ENCODE data around the gene POLR2I.

The POLR2I gene

GRCh38 chr19:36120092-36120983 is 5.7 kb upstream of the POLR2I start:
- in situ Hi-C loops (cut with HindIII; ENCODE audit: low pct_unique_long_range_greater_than_20kb, low sequenced_read_pairs) = no loop called here
- no peak for TF ChIP-seq JUND (IDR thresholded peaks at IDR 0.05; ENCODE audit: low read depth)
- DNase-seq (ENCODE audit: low read depth in 1 of 2, low spot score in 1 of 2) = no peak

DNA sequence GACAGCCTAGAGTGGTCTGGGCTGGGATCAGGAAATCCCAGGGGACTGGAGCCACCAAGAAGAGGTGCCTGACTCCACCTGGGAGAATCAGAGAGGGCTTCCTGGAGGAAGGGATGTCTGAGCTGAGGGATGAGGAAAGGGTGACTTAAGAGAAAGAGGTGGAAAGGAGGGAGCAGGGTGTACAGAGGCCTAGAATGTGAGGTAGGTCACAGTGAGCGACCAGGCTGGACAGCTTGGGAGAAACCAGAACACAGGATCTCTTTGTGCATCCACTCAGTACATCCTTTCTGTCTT is 1.6 kb upstream of the POLR2I start:
- in situ Hi-C loops (cut with HindIII; ENCODE audit: low pct_unique_long_range_greater_than_20kb, low sequenced_read_pairs) = no loop called here
- no peak for DNase-seq (ENCODE audit: low read depth in 1 of 2, low spot score in 1 of 2)
- no peak for TF ChIP-seq JUND (IDR thresholded peaks at IDR 0.05; ENCODE audit: low read depth)

GRCh38 chr19:36115453-36116343 is 1.0 kb upstream of the POLR2I start, which contains the start of gene TBCB:
TBCB (plus strand) TSS chr19:36115468; CDS start chr19:36115561, 93 bp downstream.
- no peak for TF ChIP-seq JUND (IDR thresholded peaks at IDR 0.05; ENCODE audit: low read depth)
- peak in 1 of 2 experiments; percentile 38 for DNase-seq (ENCODE audit: low read depth in 1 of 2, low spot score in 1 of 2)
- in situ Hi-C loops (cut with HindIII; ENCODE audit: low pct_unique_long_range_greater_than_20kb, low sequenced_read_pairs) = no loop called here

GRCh38 chr19:36113894-36114720 is 568 bp downstream of the POLR2I start:
- in situ Hi-C loops (cut with HindIII; ENCODE audit: low pct_unique_long_range_greater_than_20kb, low sequenced_read_pairs) = no loop called here
- DNase-seq (ENCODE audit: low read depth in 1 of 2, low spot score in 1 of 2) = peak in 1 of 2 experiments; percentile 30
- no peak for TF ChIP-seq JUND (IDR thresholded peaks at IDR 0.05; ENCODE audit: low read depth)

DNA sequence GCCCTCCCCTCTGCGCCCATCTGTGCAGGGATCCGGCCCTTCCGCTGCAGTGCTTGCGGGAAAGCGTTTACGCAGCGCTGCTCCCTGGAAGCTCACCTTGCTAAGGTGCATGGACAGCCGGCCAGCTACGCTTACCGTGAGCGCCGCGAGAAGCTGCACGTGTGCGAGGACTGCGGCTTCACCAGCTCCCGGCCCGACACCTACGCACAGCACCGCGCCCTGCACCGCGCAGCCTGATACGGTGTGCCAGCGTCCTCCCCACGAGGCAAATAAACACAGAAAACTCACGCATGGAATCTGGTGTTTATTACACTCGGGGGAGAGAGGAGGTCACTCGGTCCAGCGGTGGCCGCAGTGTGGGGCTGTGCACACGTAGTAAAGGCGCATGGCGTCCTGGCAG is 1.2 kb downstream of the POLR2I start:
- in situ Hi-C loops (cut with HindIII; ENCODE audit: low pct_unique_long_range_greater_than_20kb, low sequenced_read_pairs) = no loop called here
- no peak for DNase-seq (ENCODE audit: low read depth in 1 of 2, low spot score in 1 of 2)
- TF ChIP-seq JUND (IDR thresholded peaks at IDR 0.05; ENCODE audit: low read depth) = no peak

DNA sequence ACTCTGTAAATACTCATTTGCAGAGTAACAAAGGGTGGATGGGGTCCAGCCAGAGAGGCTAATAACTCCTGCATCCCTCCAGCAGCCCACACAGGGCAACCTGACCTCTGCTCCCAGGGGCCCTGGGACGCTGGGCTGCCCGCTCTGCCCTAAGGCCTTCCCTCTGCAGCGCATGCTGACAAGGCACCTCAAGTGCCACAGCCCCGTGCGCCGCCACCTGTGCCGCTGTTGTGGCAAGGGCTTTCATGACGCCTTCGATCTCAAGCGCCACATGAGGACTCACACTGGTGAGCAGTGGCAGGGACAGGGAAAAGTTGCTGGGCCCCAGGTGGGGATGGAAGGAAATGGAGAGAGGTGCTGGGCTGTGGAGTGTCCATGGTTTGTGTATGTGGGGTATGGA is 2.0 kb downstream of the POLR2I start:
- in situ Hi-C loops (cut with HindIII; ENCODE audit: low pct_unique_long_range_greater_than_20kb, low sequenced_read_pairs) = no loop called here
- no peak for DNase-seq (ENCODE audit: low read depth in 1 of 2, low spot score in 1 of 2)
- no peak for TF ChIP-seq JUND (IDR thresholded peaks at IDR 0.05; ENCODE audit: low read depth)

DNA sequence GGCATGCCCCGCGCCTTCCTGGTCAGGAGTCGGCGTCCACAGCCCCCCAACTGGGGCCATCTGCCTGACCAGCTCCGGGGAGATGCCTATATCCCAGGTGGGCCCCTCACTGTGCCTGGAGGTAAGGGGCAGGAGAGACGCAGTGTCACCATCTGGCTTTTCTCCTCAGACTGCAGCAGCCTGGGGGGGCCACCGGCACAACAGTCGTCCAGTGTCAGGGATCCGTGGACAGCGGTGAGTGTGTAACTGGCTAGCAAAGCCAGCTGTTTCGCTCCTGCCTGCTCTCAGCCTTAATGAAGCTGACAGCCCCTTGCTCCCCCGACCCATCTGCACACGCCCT is 3.5 kb downstream of the POLR2I start:
- DNase-seq (ENCODE audit: low read depth in 1 of 2, low spot score in 1 of 2) = no peak
- in situ Hi-C loops (cut with HindIII; ENCODE audit: low pct_unique_long_range_greater_than_20kb, low sequenced_read_pairs) = no loop called here
- TF ChIP-seq JUND (IDR thresholded peaks at IDR 0.05; ENCODE audit: low read depth) = no peak

- in situ Hi-C loops (cut with HindIII; ENCODE audit: low pct_unique_long_range_greater_than_20kb, low sequenced_read_pairs) = no loop called here
- no peak for DNase-seq (ENCODE audit: low read depth in 1 of 2, low spot score in 1 of 2)
- no peak for TF ChIP-seq JUND (IDR thresholded peaks at IDR 0.05; ENCODE audit: low read depth)
These were observed 4.0 kb downstream of the POLR2I start, which contains the start of gene OVOL3 for GRCh38 chr19:36110487-36111199. OVOL3 (plus strand) TSS chr19:36111143; CDS start chr19:36111203, 60 bp downstream.

DNA sequence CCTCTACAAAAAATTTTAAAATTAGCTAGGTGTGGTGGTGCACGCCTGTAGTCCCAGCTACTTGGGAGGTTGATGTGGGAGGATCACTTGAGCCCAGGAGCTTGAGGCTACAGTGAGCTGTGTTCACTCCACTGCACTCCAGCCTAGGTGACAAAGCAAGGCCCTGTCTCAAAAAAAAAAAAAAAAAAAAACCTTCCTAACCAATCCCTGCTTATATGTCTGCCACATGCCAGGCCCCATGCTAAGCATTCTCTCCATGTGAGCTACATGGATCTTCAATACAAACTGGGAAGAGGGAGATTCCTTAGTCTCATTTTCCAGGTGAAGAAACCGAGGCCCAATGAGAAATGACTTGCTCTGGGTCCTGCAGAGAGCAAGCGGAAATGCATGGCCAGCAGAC is 6.0 kb downstream of the POLR2I start:
- no peak for DNase-seq (ENCODE audit: low read depth in 1 of 2, low spot score in 1 of 2)
- in situ Hi-C loops (cut with HindIII; ENCODE audit: low pct_unique_long_range_greater_than_20kb, low sequenced_read_pairs) = no loop called here
- no peak for TF ChIP-seq JUND (IDR thresholded peaks at IDR 0.05; ENCODE audit: low read depth)

GRCh38 chr19:36106991-36107390 is 7.7 kb downstream of the POLR2I start:
- TF ChIP-seq JUND (IDR thresholded peaks at IDR 0.05; ENCODE audit: low read depth) = no peak
- DNase-seq (ENCODE audit: low read depth in 1 of 2, low spot score in 1 of 2) = no peak
- in situ Hi-C loops (cut with HindIII; ENCODE audit: low pct_unique_long_range_greater_than_20kb, low sequenced_read_pairs) = no loop called here

- in situ Hi-C loops (cut with HindIII; ENCODE audit: low pct_unique_long_range_greater_than_20kb, low sequenced_read_pairs) = no loop called here
- TF ChIP-seq JUND (IDR thresholded peaks at IDR 0.05; ENCODE audit: low read depth) = no peak
- no peak for DNase-seq (ENCODE audit: low read depth in 1 of 2, low spot score in 1 of 2)
These were observed 8.2 kb downstream of the POLR2I start for GRCh38 chr19:36106441-36106840.

Measured in T47D (cell line).